ENCODE data around the gene ZNF554.

Gene ZNF554

DNA sequence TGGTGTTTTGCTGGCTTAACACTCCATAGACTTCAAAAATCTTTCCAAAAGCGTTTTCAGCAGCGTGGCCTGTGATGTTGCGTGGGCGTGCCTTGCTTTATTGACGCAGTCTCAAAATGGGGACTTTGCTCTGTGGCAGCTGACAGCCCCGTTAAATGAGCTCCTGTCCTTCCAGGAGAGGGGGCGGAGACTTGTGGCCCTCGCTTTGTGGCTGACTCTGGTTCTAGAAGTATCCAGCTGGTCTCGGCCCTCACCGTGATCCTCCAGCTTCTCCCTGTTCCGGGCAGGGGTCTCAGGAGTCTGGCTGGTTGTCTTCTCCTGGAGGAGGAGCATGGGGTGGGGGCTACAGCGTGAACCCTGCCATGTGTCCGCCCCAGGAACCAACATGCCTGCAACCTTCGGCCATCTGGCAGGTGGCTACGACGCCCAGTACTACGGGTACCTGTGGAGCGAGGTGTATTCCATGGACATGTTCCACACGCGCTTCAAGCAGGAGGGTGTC, 8.4 kb upstream of the ZNF554 start:
- intact Hi-C loops (cut with DNase I; ENCODE audit: low total_unique reads) = no loop called here
- no peak overlapping the region for H3K4me3 ChIP-seq
- H3K27me3 ChIP-seq = no peaks in the 10 kb centered on the region
- H3K9me3 ChIP-seq = no peaks in the 10 kb centered on the region
- no peak for DNase-seq
- TF ChIP-seq, protein P1, sequence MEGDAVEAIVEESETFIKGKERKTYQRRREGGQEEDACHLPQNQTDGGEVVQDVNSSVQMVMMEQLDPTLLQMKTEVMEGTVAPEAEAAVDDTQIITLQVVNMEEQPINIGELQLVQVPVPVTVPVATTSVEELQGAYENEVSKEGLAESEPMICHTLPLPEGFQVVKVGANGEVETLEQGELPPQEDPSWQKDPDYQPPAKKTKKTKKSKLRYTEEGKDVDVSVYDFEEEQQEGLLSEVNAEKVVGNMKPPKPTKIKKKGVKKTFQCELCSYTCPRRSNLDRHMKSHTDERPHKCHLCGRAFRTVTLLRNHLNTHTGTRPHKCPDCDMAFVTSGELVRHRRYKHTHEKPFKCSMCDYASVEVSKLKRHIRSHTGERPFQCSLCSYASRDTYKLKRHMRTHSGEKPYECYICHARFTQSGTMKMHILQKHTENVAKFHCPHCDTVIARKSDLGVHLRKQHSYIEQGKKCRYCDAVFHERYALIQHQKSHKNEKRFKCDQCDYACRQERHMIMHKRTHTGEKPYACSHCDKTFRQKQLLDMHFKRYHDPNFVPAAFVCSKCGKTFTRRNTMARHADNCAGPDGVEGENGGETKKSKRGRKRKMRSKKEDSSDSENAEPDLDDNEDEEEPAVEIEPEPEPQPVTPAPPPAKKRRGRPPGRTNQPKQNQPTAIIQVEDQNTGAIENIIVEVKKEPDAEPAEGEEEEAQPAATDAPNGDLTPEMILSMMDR (IDR thresholded peaks at IDR 0.05) = no peak
- no peaks in the 10 kb centered on the region for H3K4me1 ChIP-seq
- no peak overlapping the region for H3K27ac ChIP-seq
- peaks cover 4 to 84% (median 62%) of the 10 kb centered on the region in 3 donors for H3K36me3 ChIP-seq

DNA sequence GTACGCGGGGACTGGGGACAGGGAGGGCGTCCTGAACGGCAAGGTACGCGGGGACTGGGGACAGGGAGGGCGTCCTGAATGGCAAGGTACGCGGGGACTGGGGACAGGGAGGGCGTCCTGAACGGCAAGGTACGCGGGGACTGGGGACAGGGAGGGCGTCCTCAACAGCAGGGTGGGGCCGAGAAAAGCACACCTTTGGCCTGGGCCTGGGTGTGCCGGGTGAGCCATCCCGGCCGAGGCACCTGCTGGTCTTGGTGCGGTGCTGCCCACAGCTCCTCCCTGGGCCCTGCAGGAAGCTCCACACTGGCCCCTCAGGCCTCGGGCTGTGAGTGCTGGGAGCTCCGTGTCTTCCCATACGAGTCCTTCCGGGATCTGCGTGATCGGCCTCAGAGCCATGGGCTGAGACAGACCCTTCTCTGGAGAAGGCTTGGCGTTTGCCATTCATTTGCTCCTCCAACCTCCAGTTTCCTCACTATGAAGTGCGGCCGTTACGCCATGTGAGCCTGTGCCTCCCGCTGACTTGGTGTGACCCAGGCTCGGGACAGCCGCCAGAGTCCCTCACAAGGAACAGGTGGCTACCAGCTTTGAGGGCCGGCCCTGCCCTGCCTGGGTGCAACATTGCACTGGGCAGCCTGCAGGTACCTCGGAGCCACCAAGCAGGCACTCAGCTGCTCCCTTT, 7.8 kb upstream of the ZNF554 start:
- intact Hi-C loops (cut with DNase I; ENCODE audit: low total_unique reads) = no loop called here
- H3K9me3 ChIP-seq = no peaks in the 10 kb centered on the region
- H3K27ac ChIP-seq = no peak overlapping the region
- no peak for DNase-seq
- TF ChIP-seq, protein P1 (IDR thresholded peaks at IDR 0.05) = no peak
- no peaks in the 10 kb centered on the region for H3K27me3 ChIP-seq
- no peak overlapping the region for H3K4me3 ChIP-seq
- no peaks in the 10 kb centered on the region for H3K4me1 ChIP-seq
- H3K36me3 ChIP-seq = peaks cover 2 to 78% (median 56%) of the 10 kb centered on the region in 3 donors

DNA sequence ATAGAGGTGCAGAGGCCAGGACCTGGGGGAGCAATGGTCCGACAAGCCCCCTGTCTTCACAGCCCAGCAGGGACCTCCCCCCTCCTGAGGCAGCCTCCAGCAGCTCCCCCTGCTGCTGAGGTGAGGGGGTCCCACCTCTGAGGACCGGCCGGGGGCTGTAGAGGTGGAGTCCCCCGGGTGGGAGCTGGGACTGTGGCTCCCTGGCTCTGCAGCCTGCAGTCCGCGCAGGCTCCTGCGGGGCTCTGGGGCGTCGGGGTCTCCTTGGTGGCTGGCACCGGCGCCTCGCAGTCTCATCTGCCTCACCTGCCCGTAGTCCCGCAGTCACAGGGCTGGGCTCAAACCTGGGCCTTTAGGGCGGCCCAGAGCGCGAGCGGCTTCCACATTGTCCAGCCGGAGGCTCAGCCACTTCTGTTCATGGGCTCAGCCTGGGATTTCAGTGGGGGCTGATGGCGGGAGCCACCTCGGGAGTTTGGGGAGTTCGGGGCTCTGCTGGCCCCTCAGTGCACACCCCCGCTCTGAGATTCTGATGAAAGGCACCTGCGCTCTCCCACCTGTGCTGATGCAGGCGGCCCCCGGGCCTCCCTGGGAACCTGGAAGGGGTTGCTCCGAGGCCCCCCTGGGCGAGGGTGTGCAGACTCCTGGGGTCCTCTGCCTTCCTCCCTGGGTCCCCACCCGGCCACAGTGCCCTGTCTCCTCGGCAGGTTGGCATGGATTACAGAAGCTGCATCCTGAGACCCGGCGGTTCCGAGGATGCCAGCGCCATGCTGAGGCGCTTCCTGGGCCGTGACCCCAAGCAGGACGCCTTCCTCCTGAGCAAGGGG, 7.0 kb upstream of the ZNF554 start:
- H3K36me3 ChIP-seq = peaks cover 0 to 71% (median 49%) of the 10 kb centered on the region in 3 donors
- DNase-seq = no peak
- no peaks in the 10 kb centered on the region for H3K27me3 ChIP-seq
- H3K4me1 ChIP-seq = no peaks in the 10 kb centered on the region
- intact Hi-C loops (cut with DNase I; ENCODE audit: low total_unique reads) = no loop called here
- H3K27ac ChIP-seq = no peak overlapping the region
- H3K4me3 ChIP-seq = no peak overlapping the region
- TF ChIP-seq, protein P1 (IDR thresholded peaks at IDR 0.05) = no peak
- H3K9me3 ChIP-seq = no peaks in the 10 kb centered on the region

DNA sequence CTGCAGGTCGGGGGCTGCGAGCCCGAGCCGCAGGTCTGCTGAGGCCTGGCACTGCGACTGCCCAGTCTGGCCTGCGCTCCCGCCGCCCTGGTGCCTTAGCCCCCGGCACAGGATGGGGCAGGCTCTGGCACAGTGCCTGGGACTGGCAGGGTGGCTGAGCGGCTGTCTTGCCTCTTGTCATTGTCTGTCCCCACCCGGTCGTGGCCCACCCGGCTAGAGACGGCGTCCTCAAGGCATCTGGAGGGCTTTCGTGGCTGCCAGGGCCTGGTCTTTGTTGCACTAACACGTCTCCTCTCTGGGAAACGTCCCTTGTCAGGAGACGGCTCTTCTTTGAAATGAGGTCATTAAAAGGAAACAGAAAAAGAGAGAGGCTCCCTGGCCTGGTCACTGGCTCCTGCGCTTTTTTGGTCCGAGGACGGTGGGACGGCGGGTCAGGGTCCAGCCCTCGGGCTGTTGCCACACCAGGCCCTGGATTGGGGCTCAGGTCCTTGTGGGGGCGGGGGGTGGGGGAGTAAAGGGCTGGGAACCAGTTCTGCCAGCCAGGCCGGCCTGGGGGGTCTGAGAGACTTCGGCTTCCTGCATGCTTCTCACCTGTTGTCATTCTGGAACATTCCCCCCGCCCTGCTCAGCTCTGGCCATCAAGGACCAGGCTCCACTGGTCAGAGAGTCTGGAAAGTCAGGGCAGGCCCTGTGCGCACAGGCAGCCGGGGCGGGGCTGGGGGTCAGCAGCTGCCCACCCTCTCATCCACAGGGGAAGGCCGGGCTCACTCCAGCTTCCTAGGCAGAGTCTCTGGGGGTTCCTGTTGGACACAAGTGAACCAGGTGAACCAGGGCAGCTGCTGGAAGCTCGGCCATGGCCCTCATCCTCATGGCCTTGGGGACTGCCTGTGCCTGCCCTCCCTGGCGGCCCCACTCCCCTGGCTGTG, 6.2 kb upstream of the ZNF554 start:
- H3K4me3 ChIP-seq = no peak overlapping the region
- no peaks in the 10 kb centered on the region for H3K4me1 ChIP-seq
- peaks cover 0 to 62% (median 40%) of the 10 kb centered on the region in 3 donors for H3K36me3 ChIP-seq
- no peak overlapping the region for H3K27ac ChIP-seq
- no peak for DNase-seq
- intact Hi-C loops (cut with DNase I; ENCODE audit: low total_unique reads) = no loop called here
- no peaks in the 10 kb centered on the region for H3K27me3 ChIP-seq
- TF ChIP-seq, protein P1 (IDR thresholded peaks at IDR 0.05) = no peak
- H3K9me3 ChIP-seq = no peaks in the 10 kb centered on the region

DNA sequence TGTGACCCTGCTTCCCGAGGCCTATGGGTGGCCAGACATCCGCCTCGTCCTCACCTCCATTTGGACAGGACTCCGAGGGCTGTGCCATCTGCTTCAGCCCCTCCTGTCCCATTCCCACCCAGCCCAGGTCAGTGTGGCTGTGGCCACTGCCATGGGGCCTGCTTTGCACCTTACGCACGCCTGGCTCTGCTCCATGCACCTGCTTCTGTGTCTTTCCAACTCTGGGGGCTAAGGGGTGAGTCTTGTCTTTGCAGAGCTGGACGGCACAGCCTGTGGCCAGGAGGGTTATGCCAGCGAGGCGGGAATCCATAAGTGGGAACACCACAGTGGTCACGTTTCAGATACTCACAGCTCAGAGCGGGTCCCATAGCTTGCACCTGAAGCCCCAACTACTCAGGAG, 5.2 kb upstream of the ZNF554 start:
- DNase-seq = no peak
- TF ChIP-seq, protein P1 (IDR thresholded peaks at IDR 0.05) = no peak
- intact Hi-C loops (cut with DNase I; ENCODE audit: low total_unique reads) = no loop called here
- H3K9me3 ChIP-seq = no peaks in the 10 kb centered on the region
- no peaks in the 10 kb centered on the region for H3K27me3 ChIP-seq
- peaks cover 0 to 53% (median 31%) of the 10 kb centered on the region in 3 donors for H3K36me3 ChIP-seq
- H3K4me1 ChIP-seq = no peaks in the 10 kb centered on the region
- no peak overlapping the region for H3K4me3 ChIP-seq
- H3K27ac ChIP-seq = no peak overlapping the region
